OCI-LY1 (cell line): ENCODE data around the gene ZNF469.

Experiments used
- H2AFZ ChIP-seq: fragments of 200-600 bp; sonication (generic), shearing (Covaris generic); 2 replicates; pipeline ENCODE4 v1.6.0; 2014; ENCODE audit warnings: antibody characterized with exemption, mild to moderate bottlenecking, low read length
- H3F3A ChIP-seq: fragments of 200-600 bp; sonication (generic), shearing (Covaris generic); 2 replicates; pipeline ENCODE4 v1.6.0; 2014; ENCODE audit warnings: mild to moderate bottlenecking, antibody characterized with exemption, low read length, moderate library complexity; ENCODE audit not compliant: insufficient read depth
- H3K27ac ChIP-seq: fragments of 200-600 bp; sonication (generic); 2 replicates; pipeline ENCODE4 v1.5.1; 2014; ENCODE audit warnings: low read length, mixed run types, mild to moderate bottlenecking, low read depth; ENCODE audit not compliant: poor library complexity, severe bottlenecking
- H3K27me3 ChIP-seq: fragments of 200-600 bp; sonication (generic); 2 replicates; pipeline ENCODE4 v1.6.0; 2014; ENCODE audit warnings: antibody characterized with exemption, mild to moderate bottlenecking, low read length, moderate library complexity; ENCODE audit not compliant: insufficient read depth
- H3K36me3 ChIP-seq: fragments of 200-600 bp; sonication (generic); 2 replicates; pipeline ENCODE4 v1.6.1; 2014; ENCODE audit warnings: mild to moderate bottlenecking, antibody characterized with exemption, low read length, moderate library complexity, mixed read lengths; ENCODE audit not compliant: insufficient read depth
- H3K4me1 ChIP-seq: fragments of 200-600 bp; sonication (generic); 2 replicates; pipeline ENCODE4 v1.5.1; 2014; ENCODE audit warnings: mild to moderate bottlenecking, low read length, moderate library complexity; ENCODE audit not compliant: insufficient read depth, severe bottlenecking
- H3K4me2 ChIP-seq: fragments of 200-600 bp; sonication (generic), shearing (Covaris generic); 2 replicates; pipeline ENCODE4 v1.6.1; 2014; ENCODE audit warnings: low read length
- H3K4me3 ChIP-seq: fragments of 200-600 bp; sonication (generic); 2 replicates; pipeline ENCODE4 v1.5.1; 2014; ENCODE audit warnings: low read length, low read depth, mild to moderate bottlenecking, mixed read lengths; ENCODE audit not compliant: poor library complexity, severe bottlenecking
- H3K79me2 ChIP-seq: fragments of 200-600 bp; shearing (Covaris generic); 2 replicates; pipeline ENCODE4 v1.6.1; 2016; ENCODE audit warnings: mixed run types, low read length, mixed read lengths; ENCODE audit not compliant: insufficient read depth
- H3K9ac ChIP-seq: fragments of 200-600 bp; sonication (generic), shearing (Covaris generic); 2 replicates; pipeline ENCODE4 v1.6.1; 2014; ENCODE audit warnings: mild to moderate bottlenecking, low read length, mixed read lengths
- H3K9me2 ChIP-seq: fragments of 200-600 bp; sonication (generic), shearing (Covaris generic); 2 replicates; pipeline ENCODE4 v1.6.1; 2014; ENCODE audit warnings: low read depth, mild to moderate bottlenecking, low read length, mixed read lengths
- H3K9me3 ChIP-seq: fragments of 200-600 bp; shearing (Covaris generic); 2 replicates; pipeline ENCODE4 v1.6.1; 2014; ENCODE audit warnings: low read length, mixed read lengths
- H4K20me1 ChIP-seq: fragments of 200-600 bp; sonication (generic), shearing (Covaris generic); 2 replicates; pipeline ENCODE4 v1.6.0; 2016; ENCODE audit warnings: mild to moderate bottlenecking, low read length; ENCODE audit not compliant: insufficient read depth
- EZH2 ChIP-seq: fragments of 200-600 bp; sonication (generic), shearing (Covaris generic); IDR thresholded peaks from 2 replicates; pipeline ENCODE4 v1.8.0; 2017; ENCODE audit warnings: borderline replicate concordance, mixed run types, mild to moderate bottlenecking, antibody characterized with exemption, low read length, moderate library complexity, mixed read lengths
- TF ChIP-seq, protein P1 (sequence below): fragments of 200-600 bp; sonication (generic), shearing (Covaris generic); IDR thresholded peaks from 2 replicates; pipeline ENCODE4 v1.5.1; 2017; ENCODE audit warnings: mild to moderate bottlenecking, antibody characterized with exemption, low read length, moderate library complexity, mixed read lengths

Gene ZNF469

DNA sequence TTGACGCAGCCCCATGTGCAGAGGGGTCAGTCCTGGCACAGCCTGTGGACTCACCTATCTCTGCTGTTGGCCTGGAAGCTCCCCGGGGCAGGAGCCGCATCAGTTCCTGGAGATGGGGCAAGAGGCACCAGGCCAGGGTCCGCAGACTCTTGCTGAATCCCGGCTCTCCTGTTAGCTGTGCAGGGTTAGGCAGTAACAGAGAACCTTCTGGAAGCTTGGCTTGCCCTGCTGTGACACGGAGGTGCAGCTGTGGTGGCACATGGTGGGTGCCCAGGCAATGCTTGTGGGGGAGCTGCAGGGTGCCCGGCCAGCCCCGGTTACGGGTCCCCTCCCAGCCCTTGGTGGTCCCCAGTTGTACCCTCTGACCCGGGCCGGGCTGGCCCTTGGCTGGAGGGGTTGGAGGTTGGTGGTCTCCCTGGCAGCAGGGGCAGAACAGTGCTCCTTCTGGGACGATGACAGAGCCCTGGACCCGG lies 26.0 kb upstream of the ZNF469 start:
- no peak overlapping the region for H2AFZ ChIP-seq
- H3K27ac ChIP-seq: no peak overlapping the region
- no peak overlapping the region for H3K9ac ChIP-seq
- no peak overlapping the region for H3K4me3 ChIP-seq
- H3K79me2 ChIP-seq: no peaks in the 10 kb centered on the region
- H3K9me2 ChIP-seq: no peaks in the 10 kb centered on the region
- peaks cover 2% of the 10 kb centered on the region for H3K9me3 ChIP-seq
- H4K20me1 ChIP-seq: no peaks in the 10 kb centered on the region
- no peaks in the 10 kb centered on the region for H3K36me3 ChIP-seq
- H3K4me2 ChIP-seq: no peak overlapping the region
- no peaks in the 10 kb centered on the region for H3F3A ChIP-seq
- H3K4me1 ChIP-seq: no peaks in the 10 kb centered on the region
- 0 out of 2 replicates have a peak, but pooled peaks cover 5% of the 10 kb centered on the region for H3K27me3 ChIP-seq
- TF ChIP-seq, protein P1, sequence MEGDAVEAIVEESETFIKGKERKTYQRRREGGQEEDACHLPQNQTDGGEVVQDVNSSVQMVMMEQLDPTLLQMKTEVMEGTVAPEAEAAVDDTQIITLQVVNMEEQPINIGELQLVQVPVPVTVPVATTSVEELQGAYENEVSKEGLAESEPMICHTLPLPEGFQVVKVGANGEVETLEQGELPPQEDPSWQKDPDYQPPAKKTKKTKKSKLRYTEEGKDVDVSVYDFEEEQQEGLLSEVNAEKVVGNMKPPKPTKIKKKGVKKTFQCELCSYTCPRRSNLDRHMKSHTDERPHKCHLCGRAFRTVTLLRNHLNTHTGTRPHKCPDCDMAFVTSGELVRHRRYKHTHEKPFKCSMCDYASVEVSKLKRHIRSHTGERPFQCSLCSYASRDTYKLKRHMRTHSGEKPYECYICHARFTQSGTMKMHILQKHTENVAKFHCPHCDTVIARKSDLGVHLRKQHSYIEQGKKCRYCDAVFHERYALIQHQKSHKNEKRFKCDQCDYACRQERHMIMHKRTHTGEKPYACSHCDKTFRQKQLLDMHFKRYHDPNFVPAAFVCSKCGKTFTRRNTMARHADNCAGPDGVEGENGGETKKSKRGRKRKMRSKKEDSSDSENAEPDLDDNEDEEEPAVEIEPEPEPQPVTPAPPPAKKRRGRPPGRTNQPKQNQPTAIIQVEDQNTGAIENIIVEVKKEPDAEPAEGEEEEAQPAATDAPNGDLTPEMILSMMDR: no peak
- TF ChIP-seq EZH2: no peak

DNA sequence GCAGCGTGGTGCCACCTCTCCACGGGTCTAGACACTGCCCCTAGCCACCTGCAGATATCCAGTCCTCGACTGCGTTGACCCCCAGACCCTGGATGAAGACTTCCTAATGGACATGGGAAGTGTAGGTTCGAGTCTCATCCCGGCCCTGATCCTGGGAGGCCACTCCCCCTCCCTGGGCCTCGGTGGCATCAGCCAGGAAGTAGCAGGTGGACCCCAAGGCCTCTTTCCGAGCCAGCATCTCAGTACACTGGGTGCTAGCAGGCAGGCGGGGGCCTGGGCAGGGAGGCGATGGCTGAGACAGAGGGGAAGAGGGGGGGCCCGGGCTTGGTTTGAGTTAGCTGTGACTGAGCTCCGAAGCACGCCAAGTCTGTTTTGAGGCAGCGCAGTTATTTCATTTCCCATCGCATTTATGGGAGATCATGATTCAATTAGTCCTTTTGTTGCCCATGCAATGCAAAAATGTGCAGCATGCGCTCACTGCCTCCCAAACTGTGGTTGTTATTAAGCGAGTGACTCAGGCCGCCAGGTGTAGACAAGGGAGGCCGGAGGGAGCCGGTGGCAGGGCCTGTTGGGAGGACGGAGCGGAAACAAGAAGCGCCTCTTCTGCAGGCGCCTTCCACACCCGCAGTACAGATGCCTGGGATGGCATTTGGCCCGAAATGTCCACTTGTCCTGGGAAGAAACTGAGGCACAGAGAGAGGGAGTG lies 25.3 kb upstream of the ZNF469 start:
- Histone ChIP-seq H4K20me1 (no peaks in the 10 kb centered on the region), H3K4me1 (no peaks in the 10 kb centered on the region), H3K9me2 (no peaks in the 10 kb centered on the region), H3K4me3 (no peak overlapping the region), H3K9ac (no peak overlapping the region), H3K79me2 (no peaks in the 10 kb centered on the region), H3K27me3 (0 out of 2 replicates have a peak, but pooled peaks cover 5% of the 10 kb centered on the region), H2AFZ (no peak overlapping the region), H3K4me2 (no peak overlapping the region), H3K36me3 (no peaks in the 10 kb centered on the region; the same call in 1 of the 2 replicates), H3K9me3 (peaks cover 6% of the 10 kb centered on the region), H3F3A (no peaks in the 10 kb centered on the region), H3K27ac (no peak overlapping the region)
- TF ChIP-seq EZH2: no peak
- TF ChIP-seq, protein P1: no peak

DNA sequence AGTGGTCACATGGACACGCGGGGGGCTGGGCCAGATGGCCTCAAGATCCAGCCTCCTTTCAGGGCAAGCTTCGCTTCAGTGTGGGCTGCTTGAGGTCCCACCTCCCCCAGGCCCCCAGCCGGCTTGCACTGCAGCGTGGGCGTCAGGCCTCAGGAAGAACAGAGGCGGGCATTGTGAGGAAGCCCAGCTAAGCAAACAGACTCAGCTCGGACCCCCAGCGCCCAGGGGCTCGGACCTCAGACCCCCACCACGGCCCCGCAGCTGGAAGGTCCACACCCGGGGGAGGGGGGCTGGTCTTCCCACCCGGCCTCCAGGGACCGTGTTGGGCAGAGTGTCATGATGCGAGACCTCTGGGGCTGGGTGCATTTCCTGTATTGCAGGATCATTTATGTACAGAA lies 24.7 kb upstream of the ZNF469 start:
- Histone ChIP-seq H3K4me1 (peaks cover 4% of the 10 kb centered on the region), H3K4me3 (no peak overlapping the region), H3K9me3 (peaks cover 6% of the 10 kb centered on the region), H3K9me2 (no peaks in the 10 kb centered on the region), H3K27ac (no peak overlapping the region), H2AFZ (no peak overlapping the region), H3K27me3 (0 out of 2 replicates have a peak, but pooled peaks cover 5% of the 10 kb centered on the region), H4K20me1 (no peaks in the 10 kb centered on the region), H3K9ac (no peak overlapping the region), H3K36me3 (no peaks in the 10 kb centered on the region; the same call in 1 of the 2 replicates), H3F3A (no peaks in the 10 kb centered on the region), H3K79me2 (no peaks in the 10 kb centered on the region), H3K4me2 (no peak overlapping the region)
- no peak for TF ChIP-seq EZH2
- TF ChIP-seq, protein P1: no peak
